IPS DF 19.7 (cell line): ENCODE results near the gene NUP98.

ENCODE experiments used
- DNase-seq: peaks from one replicate; pipeline ENCODE4 v3.0.0-alpha.2; 2013; ENCODE audit warnings: low read depth, low spot score

Gene NUP98

GRCh38 chr11:3735827-3736226, 61.5 kb downstream of the NUP98 start:
- no peak for DNase-seq

- no peak for DNase-seq
Observed at GRCh38 chr11:3732671-3733436, 64.5 kb downstream of the NUP98 start.

- DNase-seq = no peak
Observed at GRCh38 chr11:3723014-3723708, 74.2 kb downstream of the NUP98 start.

DNA sequence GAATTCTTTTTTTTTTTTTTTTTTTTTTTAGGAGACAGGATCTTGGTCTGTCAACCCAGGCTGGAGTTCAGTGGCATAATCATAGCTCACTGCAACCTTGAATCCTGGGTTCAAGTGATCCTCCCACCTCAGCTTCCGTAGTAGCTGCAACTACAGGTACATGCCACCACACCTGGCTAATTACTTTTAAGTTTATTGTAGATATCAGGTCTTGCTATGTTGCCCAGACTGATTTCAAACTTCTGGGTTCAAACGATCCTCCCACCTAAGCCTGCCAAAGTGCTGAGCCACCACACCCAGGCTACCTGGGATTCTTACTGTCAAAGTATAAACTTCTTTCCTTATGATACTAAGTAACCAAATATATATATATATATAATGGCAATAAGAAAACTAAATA, 75.3 kb downstream of the NUP98 start:
- DNase-seq = no peak

DNA sequence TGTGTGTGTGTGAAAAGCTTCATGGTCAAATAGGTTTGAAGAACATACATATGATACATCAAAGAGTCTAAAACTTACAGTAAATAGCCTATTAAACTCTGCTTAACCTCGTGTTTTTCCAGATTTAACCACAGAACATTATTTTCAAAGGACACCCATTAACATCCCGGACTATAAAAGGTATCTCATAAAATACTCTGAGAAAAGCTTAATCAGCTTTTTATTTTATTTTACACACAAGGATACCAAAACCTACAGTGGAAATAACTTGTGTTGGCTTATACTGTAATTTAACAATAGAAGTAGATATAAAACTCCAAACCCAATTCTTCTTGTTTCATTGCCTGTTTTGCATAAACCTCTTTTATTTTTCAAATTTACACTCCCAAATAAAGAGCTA, 76.4 kb downstream of the NUP98 start:
- DNase-seq = no peak

DNA sequence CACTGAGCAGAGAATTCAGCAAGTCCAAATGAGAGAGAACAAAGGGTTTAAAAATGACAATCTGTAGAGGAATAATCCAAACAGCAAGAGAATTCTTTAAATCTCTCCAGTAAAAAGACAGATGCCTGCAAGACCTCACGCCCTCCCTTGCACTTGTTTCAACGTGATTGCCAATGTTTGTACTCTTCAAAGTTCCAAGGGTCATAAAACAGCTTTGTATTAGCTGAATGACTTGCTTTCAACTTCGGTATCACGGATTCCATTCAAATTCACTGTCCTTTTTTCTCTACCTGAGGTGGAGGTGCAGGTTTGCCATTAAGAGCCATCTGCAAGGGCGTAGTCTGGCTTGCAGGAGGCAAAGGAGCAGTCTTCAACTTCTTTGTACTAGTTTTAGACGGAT, 85.1 kb downstream of the NUP98 start:
- no peak for DNase-seq

DNA sequence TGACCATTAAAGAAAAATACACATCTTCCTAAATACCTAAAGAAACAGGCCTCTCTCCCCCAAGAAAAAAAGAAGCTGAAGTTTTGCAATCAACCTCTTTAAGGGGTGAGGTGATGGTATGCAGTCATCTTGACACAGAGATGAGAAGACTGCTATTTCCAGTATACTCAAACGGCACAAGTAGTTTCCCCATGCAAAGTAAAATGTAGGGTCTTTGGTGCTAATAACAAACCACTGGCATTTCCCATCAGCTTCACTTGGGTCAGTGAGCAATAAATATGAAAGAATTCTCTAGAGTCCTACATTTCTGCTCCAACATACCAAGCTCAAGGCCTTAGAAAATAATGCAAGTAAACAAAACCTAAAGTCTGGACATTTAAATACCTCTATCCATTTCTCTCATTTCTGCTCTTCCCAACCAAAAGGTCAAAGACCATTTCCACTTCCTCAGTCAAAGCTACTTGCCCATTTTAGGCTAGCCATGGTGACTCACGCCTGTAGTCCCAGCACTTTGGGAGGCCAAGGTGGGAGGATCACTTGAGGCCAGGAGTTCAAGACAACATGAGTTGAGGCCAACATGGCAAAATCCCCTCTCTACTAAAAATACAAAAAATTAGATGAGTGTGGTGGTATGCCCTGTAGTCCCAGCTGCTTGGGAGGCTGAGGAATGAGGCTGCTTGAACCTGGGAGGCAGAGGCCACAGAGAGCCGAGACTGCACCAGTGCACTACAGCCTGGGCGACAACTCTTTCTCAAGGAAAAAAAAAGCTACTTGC, 86.7 kb downstream of the NUP98 start:
- no peak for DNase-seq

DNA sequence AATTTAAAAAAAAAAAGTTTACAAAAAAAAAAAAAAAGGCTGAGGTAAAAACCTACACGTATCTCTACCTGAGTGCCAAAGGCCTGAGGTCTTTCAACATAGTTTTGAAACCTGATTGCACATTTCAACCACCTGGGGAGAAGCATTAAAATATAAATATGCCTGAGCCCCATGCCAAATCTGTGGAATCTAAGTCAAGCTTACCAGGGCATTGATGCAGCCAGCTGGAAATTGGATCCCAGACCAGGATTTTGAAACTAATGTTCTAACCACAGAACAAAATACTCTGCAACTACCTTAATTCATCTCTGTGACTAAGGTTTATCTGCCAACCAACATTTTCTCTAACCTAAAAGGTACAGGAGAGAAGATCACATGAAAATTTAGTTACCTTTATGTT, 87.4 kb downstream of the NUP98 start:
- DNase-seq = no peak

- DNase-seq = no peak
Observed at GRCh38 chr11:3707176-3707575, 90.2 kb downstream of the NUP98 start.

DNA sequence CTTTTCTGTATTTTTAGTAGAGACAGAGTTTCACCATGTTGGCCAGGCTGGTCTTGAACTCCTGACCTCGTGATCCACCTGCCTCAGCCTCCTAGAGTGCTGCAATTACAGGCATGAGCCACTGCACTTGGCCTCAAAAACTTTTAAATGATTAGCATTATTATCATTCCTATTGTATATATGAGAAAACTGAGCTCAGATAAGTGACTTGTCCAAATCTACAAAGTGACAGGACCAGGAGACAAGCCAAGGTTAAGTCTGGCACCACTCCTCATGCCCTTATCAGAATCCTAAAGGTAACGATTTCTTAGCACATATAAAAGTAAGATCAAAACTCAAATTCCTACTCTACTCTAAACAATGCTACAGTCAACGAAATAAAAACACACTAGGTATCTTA, 94.0 kb downstream of the NUP98 start:
- DNase-seq = no peak

- no peak for DNase-seq
Observed at GRCh38 chr11:3700910-3701309, 96.4 kb downstream of the NUP98 start.

GRCh38 chr11:3700410-3700809, 96.9 kb downstream of the NUP98 start:
- DNase-seq = no peak

DNA sequence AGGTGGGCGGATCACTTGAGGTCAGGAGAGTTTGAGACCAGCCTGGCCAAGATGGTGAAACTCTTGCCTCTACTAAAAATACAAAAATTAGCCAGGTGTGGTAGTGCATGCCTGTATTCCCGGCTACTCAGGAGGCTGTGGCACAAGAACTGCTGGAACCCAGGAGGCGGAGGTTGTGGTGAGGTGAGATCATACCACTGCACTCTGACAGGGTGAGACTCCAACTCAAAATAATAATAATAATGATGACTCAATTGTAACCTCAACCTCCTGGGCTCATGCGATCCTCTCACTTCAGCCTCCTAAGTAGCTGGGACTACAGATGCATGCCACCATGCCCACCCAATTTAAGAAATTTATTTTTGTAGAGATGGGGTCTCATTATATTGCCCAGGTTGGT, 110.6 kb downstream of the NUP98 start:
- no peak for DNase-seq

- DNase-seq = no peak
Observed at GRCh38 chr11:3685923-3686322, 111.4 kb downstream of the NUP98 start.

GRCh38 chr11:3684819-3685172, 112.6 kb downstream of the NUP98 start:
- no peak for DNase-seq

GRCh38 chr11:3684129-3684818, 113.1 kb downstream of the NUP98 start:
- DNase-seq = no peak

DNA sequence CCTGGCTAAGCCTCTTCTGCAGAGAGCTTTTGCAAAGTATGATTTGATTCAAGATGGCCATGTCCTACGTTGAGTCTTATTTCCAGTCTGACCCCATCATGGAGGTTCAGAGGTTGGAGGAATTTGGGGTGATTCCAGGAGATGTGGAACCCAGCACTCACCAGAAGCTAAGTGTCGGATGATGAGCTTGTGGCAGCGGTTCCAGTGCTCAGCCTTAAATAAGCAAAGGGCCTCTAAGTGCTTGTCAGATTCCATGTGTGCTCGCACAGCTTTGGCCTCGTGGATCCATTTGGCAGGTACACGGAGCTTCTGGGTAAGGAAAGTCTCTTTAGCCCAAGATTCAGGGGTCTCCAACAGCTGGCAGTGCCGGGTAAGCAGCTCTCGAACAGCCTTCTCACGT, 114.3 kb downstream of the NUP98 start:
- no peak for DNase-seq

DNA sequence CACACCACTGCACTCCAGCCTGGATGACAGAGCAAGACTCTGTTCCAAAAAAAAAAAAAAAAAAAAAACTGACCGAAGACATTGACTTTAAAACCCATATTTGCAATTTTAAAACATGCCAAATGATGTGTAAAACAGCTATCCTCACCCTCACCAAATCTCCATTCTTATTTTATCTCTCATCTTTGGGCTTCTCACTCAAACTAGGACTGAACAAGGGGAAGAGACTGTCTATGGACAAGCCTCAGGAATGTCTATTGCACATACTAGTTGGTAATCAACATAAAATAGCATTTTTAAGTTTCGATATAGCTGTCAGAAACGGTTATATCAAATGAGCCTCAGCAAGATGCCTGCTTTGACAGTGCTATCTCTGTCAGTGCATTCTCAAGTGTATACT, 118.3 kb downstream of the NUP98 start:
- no peak for DNase-seq

DNA sequence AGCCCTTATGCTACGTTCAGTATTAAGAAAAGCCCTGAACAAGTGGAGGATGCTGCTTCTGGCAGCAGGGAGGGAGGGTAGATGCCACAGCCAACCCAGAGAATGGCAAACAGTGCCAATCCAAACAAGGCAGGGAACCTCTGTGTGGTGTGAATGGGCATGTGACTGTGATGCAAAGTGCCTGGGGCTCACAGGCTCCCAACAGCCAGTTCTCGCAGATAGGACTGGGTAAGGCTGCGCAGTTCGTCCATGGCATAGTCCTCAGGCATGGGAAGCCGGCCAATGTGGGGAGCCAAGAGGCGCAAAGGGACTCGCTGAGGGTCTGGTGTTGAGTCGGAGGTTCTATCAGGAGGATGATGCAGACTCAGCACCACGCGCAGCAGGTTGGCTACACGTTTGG, 121.4 kb downstream of the NUP98 start:
- no peak for DNase-seq

GRCh38 chr11:3674189-3674588, 123.2 kb downstream of the NUP98 start:
- DNase-seq = no peak

GRCh38 chr11:3671334-3672254, 125.8 kb downstream of the NUP98 start, which contains the start of gene CHRNA10:
Gene CHRNA10, minus strand, starts transcription at chr11:3671384. Its CDS starts 72 bp downstream, at chr11:3671312.
- DNase-seq = no peak
